Measurements from ENCODE around the gene PNLIPRP2.

PNLIPRP2 gene

GRCh38 chr10:116688241-116688711 lies 67.5 kb downstream of the PNLIPRP2 start:
- H3K4me3 ChIP-seq: no peak overlapping the region
- intact Hi-C loops (cut with DNase I; ENCODE audit: low total_unique reads): no loop called here
- peaks cover 0 to 45% (median 31%) of the 10 kb centered on the region in 4 donors for H3K4me1 ChIP-seq
- H3K27me3 ChIP-seq: no peaks in the 10 kb centered on the region
- H3K27ac ChIP-seq: peak overlapping the region in 1 of 2 donors; percentile 47
- H3K36me3 ChIP-seq: no peaks in the 10 kb centered on the region
- TF ChIP-seq CTCF (IDR thresholded peaks at IDR 0.05): no peak
- H3K9me3 ChIP-seq: no peaks in the 10 kb centered on the region
- DNase-seq: peak in 1 of 2 donors; percentile 36

- H3K27ac ChIP-seq: peak overlapping the region in 1 of 2 donors; percentile 47
- no peaks in the 10 kb centered on the region for H3K36me3 ChIP-seq
- no peak overlapping the region for H3K4me3 ChIP-seq
- H3K9me3 ChIP-seq: no peaks in the 10 kb centered on the region
- intact Hi-C loops (cut with DNase I; ENCODE audit: low total_unique reads): no loop called here
- peaks cover 0 to 45% (median 31%) of the 10 kb centered on the region in 4 donors for H3K4me1 ChIP-seq
- TF ChIP-seq CTCF (IDR thresholded peaks at IDR 0.05): no peak
- DNase-seq: no peak
- no peaks in the 10 kb centered on the region for H3K27me3 ChIP-seq
These were observed 68.2 kb downstream of the PNLIPRP2 start for GRCh38 chr10:116688741-116689495.

GRCh38 chr10:116689744-116690143 lies 69.0 kb downstream of the PNLIPRP2 start:
- Histone ChIP-seq H3K27me3 (no peaks in the 10 kb centered on the region), H3K4me3 (no peak overlapping the region), H3K27ac (no peak overlapping the region), H3K4me1 (peaks cover 0 to 49% (median 31%) of the 10 kb centered on the region in 4 donors), H3K36me3 (no peaks in the 10 kb centered on the region), H3K9me3 (no peaks in the 10 kb centered on the region)
- intact Hi-C loops (cut with DNase I; ENCODE audit: low total_unique reads): no loop called here
- no peak for TF ChIP-seq CTCF (IDR thresholded peaks at IDR 0.05)
- DNase-seq: no peak

- H3K27me3 ChIP-seq: no peaks in the 10 kb centered on the region
- no peaks in the 10 kb centered on the region for H3K36me3 ChIP-seq
- intact Hi-C loops (cut with DNase I; ENCODE audit: low total_unique reads): no loop called here
- peaks cover 0 to 49% (median 31%) of the 10 kb centered on the region in 4 donors for H3K4me1 ChIP-seq
- no peak overlapping the region for H3K4me3 ChIP-seq
- peak overlapping the region; percentile 29 to 62 for H3K27ac ChIP-seq
- no peaks in the 10 kb centered on the region for H3K9me3 ChIP-seq
- TF ChIP-seq CTCF (IDR thresholded peaks at IDR 0.05): peak; percentile 51 to 60
- DNase-seq: peak in 1 of 2 donors; percentile 76
These were observed 69.9 kb downstream of the PNLIPRP2 start for GRCh38 chr10:116690356-116691322.

- Histone ChIP-seq H3K9me3 (no peaks in the 10 kb centered on the region), H3K4me3 (no peak overlapping the region), H3K27me3 (no peaks in the 10 kb centered on the region), H3K27ac (peak overlapping the region; percentile 10 to 62), H3K4me1 (peaks cover 0 to 49% (median 31%) of the 10 kb centered on the region in 4 donors), H3K36me3 (no peaks in the 10 kb centered on the region)
- intact Hi-C loops (cut with DNase I; ENCODE audit: low total_unique reads): no loop called here
- TF ChIP-seq CTCF (IDR thresholded peaks at IDR 0.05): no peak
- DNase-seq: no peak
These were observed 70.9 kb downstream of the PNLIPRP2 start for GRCh38 chr10:116691635-116692034.
